AG09309 (cell line): ENCODE results near the gene FAM8A1.

Experiments
- DNase-seq: peaks from one replicate; pipeline ENCODE4 v3.0.0-alpha.2; 2010; ENCODE audit warnings: low read depth
- H3K4me3 ChIP-seq: 2 replicates; pipeline ENCODE4 v1.5.1; 2011; ENCODE audit warnings: mild to moderate bottlenecking, low read depth, low read length, moderate library complexity; ENCODE audit not compliant: control insufficient read depth
- CTCF ChIP-seq: IDR thresholded peaks from 2 replicates; pipeline ENCODE4 v1.5.1; 2011; ENCODE audit warnings: mild to moderate bottlenecking, low read depth, low read length, inconsistent platforms; ENCODE audit not compliant: insufficient read depth, control insufficient read depth; ENCODE audit errors: missing control alignments

FAM8A1 gene

DNA sequence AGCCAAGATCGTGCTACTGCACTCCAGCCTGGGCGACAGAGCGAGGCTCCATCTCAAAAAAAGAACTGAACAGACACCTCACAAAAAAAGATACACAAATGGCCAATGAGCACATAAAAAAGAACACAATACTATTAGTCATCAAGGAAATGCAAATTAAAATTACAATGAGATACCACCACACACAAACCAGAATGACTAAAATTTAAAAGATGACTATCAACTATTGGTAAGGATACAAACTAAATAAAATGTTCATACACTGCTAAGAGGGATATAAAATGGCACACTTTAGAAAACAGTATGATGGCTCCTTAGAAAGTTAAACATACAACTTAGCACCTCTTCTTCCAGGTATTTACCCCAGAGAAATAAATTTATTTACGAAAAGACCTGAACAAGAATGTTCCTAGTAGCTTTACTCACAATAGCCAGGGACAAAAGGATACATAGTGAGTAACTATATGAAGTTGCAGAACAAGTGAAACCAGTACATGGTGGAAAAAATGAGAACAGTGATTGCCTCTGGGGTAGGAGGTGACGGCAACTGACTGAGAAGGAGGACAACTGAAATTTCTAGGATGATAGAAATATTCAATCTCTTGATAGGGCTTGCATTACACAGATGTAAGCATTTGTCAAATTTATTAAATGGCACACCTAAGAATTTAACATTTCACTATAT, 53.2 kb downstream of the FAM8A1 start:
- DNase-seq, result no peak
- H3K4me3 ChIP-seq, result no peak overlapping the region
- TF ChIP-seq CTCF, result no peak

DNA sequence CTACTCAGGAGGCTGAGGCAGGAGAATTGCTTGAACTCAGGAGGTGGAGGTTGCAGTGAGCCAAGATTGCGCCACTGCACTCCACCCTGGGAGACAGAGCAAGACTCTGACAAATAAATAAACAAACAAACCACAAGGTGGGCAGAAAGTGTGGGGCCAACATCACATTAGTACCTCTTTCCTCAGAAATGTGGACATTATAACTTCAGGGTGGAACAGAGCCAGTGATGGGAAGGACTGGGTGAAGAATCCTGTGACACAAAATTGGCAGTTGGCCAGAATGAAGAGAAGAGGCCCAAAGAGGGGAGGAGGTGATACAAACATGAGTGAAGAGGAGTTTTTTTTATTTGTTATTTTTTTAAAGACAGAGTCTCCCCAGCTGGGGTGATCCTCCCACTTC, 56.0 kb downstream of the FAM8A1 start:
- TF ChIP-seq CTCF, result no peak
- DNase-seq, result no peak
- no peak overlapping the region for H3K4me3 ChIP-seq

DNA sequence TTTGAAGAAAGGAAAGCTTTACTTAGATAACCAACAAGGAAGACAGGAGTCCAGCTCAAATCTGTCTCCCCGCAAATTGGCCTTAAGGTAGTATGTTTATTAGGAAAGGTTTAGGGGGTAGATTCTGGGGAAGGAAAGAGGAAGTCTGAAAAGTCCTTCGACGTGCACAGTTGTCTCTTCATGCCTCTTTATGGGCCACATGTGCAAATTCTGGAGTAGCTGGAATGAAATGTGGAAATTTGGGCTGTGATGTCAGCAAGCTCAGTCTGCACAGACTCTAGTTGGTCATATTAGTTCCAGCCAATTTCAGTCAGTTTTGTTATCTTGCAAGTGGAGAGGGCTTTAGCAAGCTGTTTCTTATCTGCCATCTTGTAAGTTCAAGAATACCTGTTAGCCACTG, 56.5 kb downstream of the FAM8A1 start:
- no peak overlapping the region for H3K4me3 ChIP-seq
- no peak for DNase-seq
- no peak for TF ChIP-seq CTCF
